ENCODE data around the gene MOK.

MOK gene

DNA sequence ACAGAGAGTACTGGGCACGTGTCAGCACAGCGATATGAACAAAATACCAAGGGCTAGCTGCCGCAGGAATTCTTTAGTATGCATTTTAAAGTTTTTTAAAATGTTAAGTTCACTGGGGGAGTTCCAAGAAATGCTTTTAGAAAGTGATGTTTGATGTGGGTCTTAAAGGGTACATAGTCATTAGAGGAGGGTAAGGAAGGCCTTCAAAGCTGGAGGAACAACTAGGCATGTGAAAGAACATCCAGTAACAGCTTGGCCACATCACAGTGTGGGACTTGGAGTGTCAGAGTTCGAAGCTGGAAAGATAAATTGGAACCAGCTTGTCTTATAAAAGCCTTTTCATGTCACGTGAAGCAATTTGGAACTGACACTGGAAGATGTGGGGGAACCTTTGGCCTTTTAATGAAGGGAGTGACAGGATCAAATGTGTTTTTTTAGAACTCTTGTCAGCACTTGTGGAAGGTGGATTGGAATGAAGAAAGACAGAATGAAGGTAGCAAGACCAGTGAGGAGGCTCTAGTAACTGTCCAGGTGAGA, 107.6 kb downstream of the MOK start:
- no peak for DNase-seq

DNA sequence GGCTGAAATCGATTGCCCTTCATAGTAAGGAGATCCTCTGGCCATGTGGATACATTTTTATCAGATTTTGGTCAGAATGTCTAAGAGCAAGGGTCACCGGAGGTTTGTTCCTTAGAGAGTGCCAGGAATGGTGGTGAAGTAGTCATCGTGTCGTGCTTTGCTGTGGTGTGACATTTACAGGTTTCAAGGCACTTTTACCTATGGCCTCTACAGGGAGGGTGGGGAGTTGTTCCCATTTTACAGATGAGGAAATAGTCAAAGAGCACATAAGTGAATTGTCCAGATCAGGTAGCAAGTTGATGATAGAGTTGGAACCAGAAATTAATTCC, 108.1 kb downstream of the MOK start:
- DNase-seq = no peak

DNA sequence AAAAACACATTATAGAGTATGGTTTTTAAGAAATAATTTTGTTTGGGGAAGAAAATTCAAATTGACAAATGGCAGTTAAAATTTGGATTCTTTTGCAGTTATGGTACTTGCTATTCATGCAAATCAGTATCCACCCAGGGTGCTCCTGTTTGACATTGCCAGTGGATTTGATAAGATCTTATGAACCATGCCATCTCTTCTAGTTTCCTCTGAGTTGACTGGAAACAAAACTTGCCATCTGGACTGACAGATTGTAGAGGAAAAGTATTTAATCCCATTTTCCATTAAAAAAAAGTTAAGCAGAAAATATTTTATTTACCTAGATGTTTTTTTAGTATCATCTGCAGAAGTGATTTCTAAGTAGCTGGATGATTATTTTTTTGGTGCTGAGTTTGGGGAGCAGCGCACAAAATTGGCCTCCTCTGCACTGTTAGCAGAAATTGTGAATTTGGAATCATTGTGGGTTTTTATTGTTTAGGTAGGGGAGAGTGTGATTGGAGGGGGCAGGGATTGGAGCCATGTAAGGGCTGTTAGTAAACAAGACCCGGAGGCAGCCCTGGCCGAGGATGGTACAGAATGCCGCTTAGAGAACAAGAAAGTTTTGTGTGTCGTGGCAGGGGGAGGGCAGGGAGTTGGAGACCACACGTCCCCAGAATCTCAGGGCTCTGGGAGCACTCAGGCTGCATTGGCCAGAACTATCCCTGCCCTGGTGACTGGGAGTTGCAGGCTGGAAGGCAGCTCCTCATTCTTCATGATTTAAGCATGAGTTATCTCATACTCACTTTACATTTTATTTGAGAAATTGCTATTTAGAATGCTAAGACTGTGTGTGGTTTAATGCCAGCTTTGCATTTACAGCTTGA, 108.7 kb downstream of the MOK start:
- peak; percentile 32 to 61 for DNase-seq

DNA sequence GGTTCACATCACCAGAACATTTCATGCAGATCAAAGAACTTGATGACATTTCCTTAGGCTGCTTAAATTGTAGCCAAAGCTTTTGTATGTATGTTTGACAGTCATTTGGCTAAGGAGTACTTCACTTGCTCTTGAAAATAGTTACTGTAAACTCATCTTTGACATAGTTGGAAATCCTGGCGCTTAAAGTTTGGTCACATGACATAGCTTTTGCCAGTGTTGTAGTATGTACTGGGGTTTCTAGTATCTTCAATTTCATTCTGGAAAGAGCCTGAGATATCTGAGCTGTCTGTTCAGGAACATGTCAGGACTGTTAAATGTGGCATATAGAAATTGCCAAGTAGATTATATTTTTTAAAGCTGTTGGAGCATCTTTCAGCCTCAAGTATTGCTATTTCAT, 109.5 kb downstream of the MOK start:
- no peak for DNase-seq

DNA sequence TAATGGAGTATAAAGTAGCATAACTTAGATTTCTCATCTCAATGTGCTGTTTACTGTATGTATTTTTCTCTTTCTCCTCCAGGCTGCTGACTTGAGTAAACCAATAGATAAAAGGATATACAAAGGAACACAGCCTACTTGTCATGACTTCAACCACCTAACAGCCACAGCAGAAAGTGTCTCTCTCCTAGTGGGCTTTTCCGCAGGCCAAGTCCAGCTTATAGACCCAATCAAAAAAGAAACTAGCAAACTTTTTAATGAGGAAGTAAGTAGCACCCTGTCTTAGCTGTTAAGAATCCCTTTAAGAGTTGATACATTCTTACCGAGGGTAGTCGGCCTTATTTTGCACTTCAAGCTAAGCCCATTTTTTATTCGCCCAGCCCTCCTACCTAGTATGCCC, 110.1 kb downstream of the MOK start:
- DNase-seq = no peak

DNA sequence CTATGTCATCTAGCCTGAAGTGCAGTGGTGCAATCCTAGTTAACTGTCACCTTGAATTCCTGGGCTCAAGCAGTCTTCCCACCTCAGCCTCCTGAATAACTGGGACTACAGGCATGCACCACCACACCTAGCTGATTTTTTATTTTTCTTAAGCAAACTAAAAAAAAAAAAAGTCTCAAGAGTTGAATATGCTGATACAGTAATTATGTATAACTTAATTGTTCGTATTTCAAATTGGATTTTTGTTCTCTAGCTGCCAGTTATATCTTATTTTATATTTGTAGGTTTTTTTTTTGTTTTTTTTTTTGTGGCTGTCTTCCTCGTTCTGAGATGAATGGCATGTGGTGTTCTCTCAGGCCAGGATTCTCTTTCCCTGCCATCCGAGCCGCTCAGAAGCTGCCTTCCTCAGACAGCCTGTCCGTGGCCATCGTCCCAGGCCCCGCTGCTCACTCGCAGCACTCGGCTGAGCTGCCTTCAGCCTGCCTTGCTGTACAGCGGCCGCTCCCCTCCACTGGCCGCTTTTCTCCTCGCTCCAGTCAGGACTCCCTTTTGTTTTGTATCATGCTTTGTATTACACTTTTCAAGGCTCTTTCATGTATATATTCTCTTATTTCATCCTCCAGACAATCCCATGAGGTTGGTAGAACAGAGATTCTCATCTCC, 112.0 kb downstream of the MOK start:
- DNase-seq = peak; percentile 21 to 81

DNA sequence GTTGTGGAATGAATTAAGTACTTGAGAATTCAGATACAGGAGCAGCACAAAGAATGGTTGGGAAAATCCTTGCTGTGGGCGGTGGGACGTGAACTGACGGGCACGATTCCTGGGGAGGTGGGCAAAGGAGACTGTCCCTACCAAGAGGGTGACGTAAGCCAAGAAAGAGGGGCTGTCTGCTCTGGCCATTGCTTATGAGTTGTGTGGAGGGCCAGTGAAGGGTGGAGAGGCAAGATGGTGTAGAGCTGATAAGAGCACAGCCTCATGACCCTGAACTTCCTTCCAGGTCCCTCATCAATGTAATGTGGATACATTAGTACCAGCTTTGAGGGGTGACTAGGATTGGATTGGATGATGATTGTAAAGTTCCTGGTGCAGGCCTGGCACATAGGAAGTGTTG, 115.1 kb downstream of the MOK start:
- no peak for DNase-seq

DNA sequence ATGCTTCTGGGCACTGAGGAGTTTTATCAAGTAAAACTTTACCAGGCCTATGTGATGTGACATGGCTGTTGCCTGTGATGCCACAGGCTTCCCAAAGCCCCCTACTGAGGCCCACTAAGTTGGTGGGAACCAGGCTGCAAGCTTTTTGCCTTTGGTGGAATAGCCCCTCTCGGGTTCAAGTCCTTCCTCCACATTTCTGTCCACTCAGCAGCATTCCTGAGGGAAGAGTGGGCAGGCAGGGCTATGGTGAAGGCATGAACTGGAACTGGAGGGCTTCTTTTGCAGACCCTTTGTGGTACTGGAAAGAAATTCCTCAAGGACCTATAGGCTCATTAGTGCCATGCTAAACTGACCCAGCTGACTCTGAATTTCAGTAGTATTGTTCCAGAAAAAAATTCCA, 116.8 kb downstream of the MOK start:
- DNase-seq = no peak

DNA sequence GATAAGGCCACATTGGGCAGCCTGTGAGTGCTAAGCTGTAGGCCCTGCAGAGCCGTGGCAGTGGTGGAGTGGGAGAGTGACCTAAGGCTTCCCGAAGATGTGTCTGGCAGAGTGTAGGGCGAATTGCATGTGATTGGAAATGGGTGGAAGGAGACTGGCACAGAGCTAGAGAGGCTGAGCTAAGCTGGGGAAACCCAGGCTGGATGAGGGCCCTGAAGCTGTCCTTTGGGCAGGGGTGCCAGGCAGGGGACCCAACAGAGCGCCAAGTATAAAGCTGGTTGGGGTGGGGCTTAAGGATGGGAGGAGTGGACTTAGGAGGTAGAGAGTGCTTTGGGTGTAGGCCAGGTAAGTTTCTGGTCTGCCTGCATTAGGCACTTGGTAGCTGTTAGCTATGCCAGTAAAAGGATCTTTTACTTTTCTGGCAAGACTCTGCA, 117.4 kb downstream of the MOK start:
- peak in 1 of 2 experiments; percentile 27 for DNase-seq

DNA sequence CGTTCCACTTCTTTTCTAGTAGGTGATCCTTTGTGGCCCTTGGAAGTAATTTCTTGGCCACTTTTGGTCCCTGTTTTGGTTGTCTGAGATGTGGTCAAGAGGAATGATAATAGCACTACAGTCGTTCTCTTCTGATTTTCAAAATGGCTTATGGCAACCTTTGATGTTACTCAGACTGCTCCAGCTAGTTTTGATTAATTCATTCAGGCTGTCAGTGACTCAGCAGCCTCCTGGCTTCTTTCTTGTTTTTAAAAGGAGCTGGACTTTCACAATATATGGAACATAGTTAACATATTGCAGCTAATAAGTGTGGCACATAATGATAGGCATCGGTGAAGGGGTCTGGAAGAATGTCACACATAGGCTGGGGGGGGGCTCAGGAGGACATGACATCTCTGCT, 117.9 kb downstream of the MOK start:
- no peak for DNase-seq

DNA sequence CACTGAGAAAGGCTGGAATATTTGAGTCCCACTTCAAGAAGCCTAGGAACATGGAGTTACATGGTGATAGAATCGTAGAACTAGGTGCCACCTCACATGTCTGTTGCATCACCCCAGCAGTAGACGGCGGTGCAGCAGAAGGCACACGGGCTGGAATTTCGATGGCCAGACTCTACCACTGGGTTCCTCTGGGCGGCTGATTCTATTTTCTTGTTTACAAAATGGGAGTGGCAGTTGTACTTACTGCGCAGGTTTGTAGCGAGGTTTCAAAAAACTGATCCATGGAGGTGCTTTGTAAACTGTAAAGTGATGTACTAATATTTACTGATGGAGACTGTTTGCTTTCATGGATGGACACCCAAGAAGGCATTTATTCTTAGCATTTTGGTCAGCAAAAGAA, 119.6 kb downstream of the MOK start:
- peak; percentile 89 to 92 for DNase-seq

DNA sequence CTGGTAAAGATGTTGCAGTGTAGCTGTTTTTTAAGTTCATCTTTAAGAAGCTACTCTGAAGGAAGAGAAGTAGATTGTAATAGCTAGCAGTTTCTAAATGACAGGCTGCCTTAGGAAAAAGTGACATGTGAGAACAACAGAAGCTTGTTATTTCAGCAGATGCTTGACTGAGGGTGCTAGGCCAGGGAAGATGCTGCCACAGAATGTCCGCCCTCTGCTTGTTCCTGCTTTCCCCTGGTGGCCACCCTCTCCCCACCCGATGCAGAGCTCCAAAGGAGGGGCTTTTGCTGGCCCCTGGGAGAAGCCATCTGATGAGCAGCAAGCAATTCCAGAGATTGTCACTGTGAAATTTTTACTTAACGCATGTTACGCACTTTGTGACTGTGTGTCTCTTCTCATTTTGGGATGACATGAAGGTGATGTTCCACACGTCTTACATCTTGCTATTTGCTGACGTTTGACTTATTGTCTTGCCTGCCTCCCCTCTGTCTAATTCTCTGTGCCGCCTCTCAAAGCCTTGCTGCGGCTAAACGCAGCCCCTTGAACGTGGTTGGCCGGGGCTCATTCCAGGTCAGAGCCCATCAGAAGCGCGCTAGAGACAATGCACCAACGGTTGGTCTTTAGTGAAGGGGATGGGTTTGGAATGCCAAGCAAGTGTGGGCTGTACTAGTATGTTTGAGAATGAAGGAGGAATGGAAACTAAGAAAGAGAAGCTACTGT, 120.5 kb downstream of the MOK start:
- peak in 1 of 2 experiments; percentile 51 for DNase-seq

DNA sequence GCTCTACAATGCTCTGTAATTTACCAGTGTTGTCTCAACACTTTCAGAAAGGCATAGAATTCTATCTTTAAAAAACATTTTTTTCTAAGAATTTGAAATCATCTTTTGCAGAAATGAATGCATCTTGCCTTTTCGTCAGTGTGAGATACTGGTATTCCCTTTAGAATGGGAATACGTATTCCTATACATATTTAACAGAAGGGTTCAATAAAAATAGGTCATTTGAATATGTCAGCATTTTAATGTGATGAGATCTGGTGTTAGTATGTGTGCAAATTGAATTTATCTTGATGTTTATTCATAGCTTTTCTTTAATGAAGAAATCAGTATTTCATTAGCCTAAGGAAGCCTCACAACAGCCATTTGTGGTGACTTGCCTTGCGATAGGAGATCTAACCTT, 121.1 kb downstream of the MOK start:
- peak in 1 of 2 experiments; percentile 51 for DNase-seq

DNA sequence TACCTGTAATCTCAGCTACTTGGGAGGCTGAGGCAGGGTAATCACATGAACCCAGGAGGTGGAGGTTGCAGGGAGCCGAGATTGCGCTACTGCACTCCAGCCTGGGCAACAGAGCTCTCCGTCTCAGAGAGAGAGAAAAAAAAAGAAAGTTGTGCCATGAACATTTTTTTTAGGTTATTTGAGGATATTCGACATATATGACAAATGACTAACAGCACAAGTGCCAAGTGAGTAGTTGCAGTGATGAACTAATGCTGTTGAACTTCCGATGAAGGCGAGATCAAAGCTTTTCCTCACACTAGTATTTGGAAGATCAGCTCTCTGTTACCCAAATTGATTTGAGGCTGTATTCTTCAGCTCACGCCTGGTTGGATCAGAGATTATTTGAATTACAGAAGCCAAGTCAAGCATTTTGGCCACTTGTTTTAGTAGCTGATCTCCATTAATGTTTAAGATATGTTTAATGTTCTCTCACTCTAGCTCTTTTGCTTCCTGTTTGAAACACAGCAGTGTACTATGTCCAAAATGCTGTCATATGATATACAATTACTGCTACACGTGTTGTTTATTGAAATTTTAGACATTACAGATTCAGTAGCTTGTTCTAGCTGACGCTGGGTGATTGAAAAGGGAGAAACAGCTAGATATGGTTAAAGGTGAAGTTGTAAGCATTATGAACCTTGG, 121.9 kb downstream of the MOK start:
- DNase-seq = no peak

DNA sequence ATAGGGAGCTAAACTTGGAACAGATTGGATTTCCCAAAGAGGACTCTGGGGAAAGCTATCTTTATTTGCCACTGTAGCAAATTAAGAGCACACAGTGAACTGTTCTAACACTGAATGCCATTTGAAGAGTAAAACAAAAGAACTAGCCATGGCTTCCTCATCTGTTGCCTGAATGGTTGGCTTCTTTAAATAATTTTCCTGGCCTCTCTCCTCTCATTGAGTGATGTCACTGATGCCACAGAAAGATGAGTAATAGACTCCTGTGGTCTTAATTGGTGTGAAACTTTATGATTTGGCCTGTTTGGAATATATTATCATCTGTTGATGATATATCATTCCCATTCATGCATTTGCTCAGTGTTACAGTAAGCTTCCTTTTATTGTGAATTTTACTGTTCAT, 122.8 kb downstream of the MOK start:
- no peak for DNase-seq

DNA sequence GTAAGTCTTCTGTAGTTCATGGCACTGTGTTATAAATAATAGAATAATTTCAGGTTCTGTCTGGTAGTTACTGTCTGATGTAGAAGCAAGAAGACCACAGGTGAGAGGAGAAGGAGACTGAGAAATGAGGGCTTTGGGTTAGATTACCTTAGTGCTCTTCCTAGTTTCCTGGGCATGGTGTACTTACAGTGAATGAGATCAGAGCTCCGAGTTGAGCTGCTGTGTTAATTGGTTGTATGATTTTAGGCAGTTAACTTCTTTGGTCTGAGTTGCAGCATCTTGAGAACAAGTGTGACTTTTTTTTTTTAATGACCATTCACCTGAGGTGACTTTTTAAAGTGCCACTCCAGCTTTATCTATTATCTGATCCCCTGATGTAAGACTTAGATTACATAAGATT, 123.8 kb downstream of the MOK start:
- DNase-seq = no peak

DNA sequence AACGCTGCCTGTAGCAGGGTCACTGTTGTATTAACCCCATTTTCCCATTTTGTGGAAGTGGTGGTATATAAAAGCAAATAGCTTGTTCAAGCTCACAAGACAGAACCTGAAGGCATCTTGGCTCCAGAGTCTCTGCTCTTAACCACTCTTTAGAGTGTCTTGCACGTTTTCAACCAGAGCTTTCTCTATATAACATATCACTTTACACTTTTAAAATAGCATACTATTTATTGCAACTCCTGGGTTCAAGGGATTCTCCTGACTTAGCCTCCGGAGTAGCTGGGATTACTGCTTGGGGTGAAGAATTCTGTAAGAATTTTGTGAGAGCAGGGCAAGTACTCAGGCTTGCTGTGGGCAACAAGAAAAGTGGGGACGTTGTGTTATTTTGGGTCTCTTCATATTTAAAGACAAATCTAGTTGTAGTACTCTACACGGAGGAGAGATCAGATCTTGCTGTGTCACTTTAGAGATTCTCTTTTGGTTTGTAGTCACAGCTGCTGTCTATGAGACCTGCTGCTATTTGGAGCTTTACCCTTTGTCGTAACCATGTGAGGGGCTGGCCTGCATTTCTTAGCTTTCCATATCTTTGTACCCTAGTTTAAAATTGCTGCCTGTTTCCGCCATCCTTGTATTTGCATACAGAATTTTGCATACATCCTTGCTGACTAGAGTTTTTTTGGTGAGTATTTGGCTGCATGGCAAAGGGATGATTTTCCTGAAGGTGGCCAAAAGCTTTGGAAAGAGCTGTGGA, 124.5 kb downstream of the MOK start:
- DNase-seq = peak; percentile 77 to 84

Measured in NCI-H526 (cell line).